DMS 273 (cell line): ENCODE data around the gene PHACTR1.
"Not testable (repeated sequence)": the region's sequence is repeated elsewhere in the genome, so short reads cannot be mapped to it uniquely, and the experiment has no call there.

Experiments
- DNase-seq: peaks from one replicate; lab custom pipeline; 2025; ENCODE audit not compliant: unreplicated experiment; lab: John Stamatoyannopoulos, UW

The PHACTR1 gene

GRCh38 chr6:12748815-12749521 is 32.4 kb downstream of the PHACTR1 start:
- peak; percentile 6 for DNase-seq

GRCh38 chr6:12749531-12750379 is 33.2 kb downstream of the PHACTR1 start:
- peak; percentile 13 for DNase-seq

- DNase-seq = no peak
Measured at GRCh38 chr6:12750416-12750815, 33.8 kb downstream of the PHACTR1 start.

GRCh38 chr6:12751694-12752325 is 35.2 kb downstream of the PHACTR1 start:
- DNase-seq = peak; percentile 37

- no peak for DNase-seq
Measured at GRCh38 chr6:12753036-12753435, 36.5 kb downstream of the PHACTR1 start.

GRCh38 chr6:12760226-12760625 is 43.7 kb downstream of the PHACTR1 start:
- no peak for DNase-seq

- no peak for DNase-seq
Measured at GRCh38 chr6:12760911-12761310, 44.3 kb downstream of the PHACTR1 start.

- no peak for DNase-seq
Measured at GRCh38 chr6:12761376-12762115, 45.0 kb downstream of the PHACTR1 start.

- DNase-seq = not testable (repeated sequence)
Measured at GRCh38 chr6:12762731-12763434, 46.3 kb downstream of the PHACTR1 start.

GRCh38 chr6:12766365-12766764 is 49.8 kb downstream of the PHACTR1 start:
- DNase-seq = no peak

GRCh38 chr6:12767016-12767415 is 50.4 kb downstream of the PHACTR1 start:
- no peak for DNase-seq

GRCh38 chr6:12769556-12770256 is 53.1 kb downstream of the PHACTR1 start:
- DNase-seq = no peak

- no peak for DNase-seq
Measured at GRCh38 chr6:12772416-12772815, 55.8 kb downstream of the PHACTR1 start.

- no peak for DNase-seq
Measured at GRCh38 chr6:12776291-12776690, 59.7 kb downstream of the PHACTR1 start.

GRCh38 chr6:12779772-12780171 is 63.2 kb downstream of the PHACTR1 start:
- no peak for DNase-seq

- no peak for DNase-seq
Measured at GRCh38 chr6:12782136-12782535, 65.6 kb downstream of the PHACTR1 start.

- no peak for DNase-seq
Measured at GRCh38 chr6:12785301-12785700, 68.7 kb downstream of the PHACTR1 start.

- DNase-seq = no peak
Measured at GRCh38 chr6:12785921-12786320, 69.4 kb downstream of the PHACTR1 start.

- no peak for DNase-seq
Measured at GRCh38 chr6:12791371-12791770, 74.8 kb downstream of the PHACTR1 start.

GRCh38 chr6:12798326-12798725 is 81.8 kb downstream of the PHACTR1 start:
- no peak for DNase-seq
